Thoracic aorta (tissue), 2 donors: Measurements from ENCODE around the gene SERPINA4. TPM values are rescaled to one million over a fixed set of nuclear protein-coding genes. Genes with fewer than 3 reads are reported as not detected.

Experiments used
- ATAC-seq: fragments of 150-250 bp; one replicate; pipeline ENCODE4 v1.8.0; 2017; ENCODE audit warnings: low read depth; ENCODE audit not compliant: insufficient number of reproducible peaks, low FRiP score
- DNase-seq: peaks from one replicate; pipeline ENCODE4 v3.0.0-alpha.2; 2020; ENCODE audit warnings: low spot score
- H3K27ac ChIP-seq, 2 donors: fragments of 200-600 bp; sonication (generic); 1 replicate in 1 of 2; 2 replicates in 1 of 2; pipeline ENCODE4 v1.5.1; 2016; ENCODE audit warnings: mild to moderate bottlenecking in 2 of 2, moderate library complexity in 2 of 2
- H3K27me3 ChIP-seq: fragments of 200-600 bp; sonication (generic); replicated peaks from 2 replicates; pipeline ENCODE4 v1.6.0; 2016; ENCODE audit warnings: mild to moderate bottlenecking; ENCODE audit not compliant: insufficient read depth
- H3K36me3 ChIP-seq: fragments of 200-600 bp; sonication (generic); one replicate; pipeline ENCODE4 v1.5.1; 2016
- H3K4me1 ChIP-seq, 2 donors: fragments of 200-600 bp; sonication (generic); 1 replicate in 1 of 2; 2 replicates in 1 of 2; pipeline versions ENCODE4 v1.5.1 to v1.6.0; 2016; ENCODE audit warnings: low read depth in 2 of 2, mild to moderate bottlenecking in 1 of 2; ENCODE audit not compliant: control insufficient read depth in 1 of 2
- H3K4me3 ChIP-seq: fragments of 200-600 bp; sonication (generic); 2 replicates; pipeline ENCODE4 v1.5.1; 2016; ENCODE audit warnings: mild to moderate bottlenecking
- H3K9me3 ChIP-seq: fragments of 200-600 bp; sonication (generic); 2 replicates; pipeline ENCODE4 v1.5.1; 2016
- total RNA-seq, 2 donors: library from RNA; depleted of rRNA; stranded (reverse); fragments of >200 nt; gene quantifications; one replicate each; pipeline versions ENCODE4 v1.1.0 to v1.2.3, GENCODE V29; 2016
- TF ChIP-seq, protein P1 (sequence below): fragments of 200-600 bp; sonication (generic); IDR thresholded peaks from one replicate; pipeline ENCODE4 v1.5.1; 2019; ENCODE audit warnings: antibody characterized with exemption

The SERPINA4 gene
- total RNA-seq, 2 donors from 2014 or later, result not detected

DNA sequence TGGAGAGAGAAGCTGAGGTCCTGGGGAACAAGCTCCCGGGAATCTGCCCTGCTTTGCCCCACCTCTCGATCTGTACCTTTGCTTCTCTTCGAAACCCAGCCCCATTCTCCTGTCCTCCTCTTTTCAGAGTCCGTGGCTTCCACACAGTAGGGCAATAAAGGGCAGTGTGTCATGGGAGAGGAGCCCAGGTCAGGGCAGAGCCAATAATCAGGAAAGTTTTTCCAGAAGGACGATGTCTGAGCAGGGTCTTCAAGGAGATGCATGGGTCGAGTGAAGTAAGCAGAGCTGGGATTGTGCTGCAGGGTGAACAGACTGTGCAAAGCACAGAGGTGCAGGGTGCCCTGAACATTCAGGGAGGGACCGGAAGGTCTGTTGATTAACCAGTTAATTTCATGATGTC lies 22.1 kb upstream of the SERPINA4 start:
- Histone ChIP-seq H3K27me3 (no peaks in the 10 kb centered on the region), H3K4me1 (no peaks in the 10 kb centered on the region), H3K4me3 (no peak overlapping the region), H3K9me3 (no peaks in the 10 kb centered on the region), H3K27ac (no peak overlapping the region), H3K36me3 (no peaks in the 10 kb centered on the region)
- DNase-seq, result no peak
- no peak for ATAC-seq
- TF ChIP-seq, protein P1, sequence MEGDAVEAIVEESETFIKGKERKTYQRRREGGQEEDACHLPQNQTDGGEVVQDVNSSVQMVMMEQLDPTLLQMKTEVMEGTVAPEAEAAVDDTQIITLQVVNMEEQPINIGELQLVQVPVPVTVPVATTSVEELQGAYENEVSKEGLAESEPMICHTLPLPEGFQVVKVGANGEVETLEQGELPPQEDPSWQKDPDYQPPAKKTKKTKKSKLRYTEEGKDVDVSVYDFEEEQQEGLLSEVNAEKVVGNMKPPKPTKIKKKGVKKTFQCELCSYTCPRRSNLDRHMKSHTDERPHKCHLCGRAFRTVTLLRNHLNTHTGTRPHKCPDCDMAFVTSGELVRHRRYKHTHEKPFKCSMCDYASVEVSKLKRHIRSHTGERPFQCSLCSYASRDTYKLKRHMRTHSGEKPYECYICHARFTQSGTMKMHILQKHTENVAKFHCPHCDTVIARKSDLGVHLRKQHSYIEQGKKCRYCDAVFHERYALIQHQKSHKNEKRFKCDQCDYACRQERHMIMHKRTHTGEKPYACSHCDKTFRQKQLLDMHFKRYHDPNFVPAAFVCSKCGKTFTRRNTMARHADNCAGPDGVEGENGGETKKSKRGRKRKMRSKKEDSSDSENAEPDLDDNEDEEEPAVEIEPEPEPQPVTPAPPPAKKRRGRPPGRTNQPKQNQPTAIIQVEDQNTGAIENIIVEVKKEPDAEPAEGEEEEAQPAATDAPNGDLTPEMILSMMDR, result no peak

DNA sequence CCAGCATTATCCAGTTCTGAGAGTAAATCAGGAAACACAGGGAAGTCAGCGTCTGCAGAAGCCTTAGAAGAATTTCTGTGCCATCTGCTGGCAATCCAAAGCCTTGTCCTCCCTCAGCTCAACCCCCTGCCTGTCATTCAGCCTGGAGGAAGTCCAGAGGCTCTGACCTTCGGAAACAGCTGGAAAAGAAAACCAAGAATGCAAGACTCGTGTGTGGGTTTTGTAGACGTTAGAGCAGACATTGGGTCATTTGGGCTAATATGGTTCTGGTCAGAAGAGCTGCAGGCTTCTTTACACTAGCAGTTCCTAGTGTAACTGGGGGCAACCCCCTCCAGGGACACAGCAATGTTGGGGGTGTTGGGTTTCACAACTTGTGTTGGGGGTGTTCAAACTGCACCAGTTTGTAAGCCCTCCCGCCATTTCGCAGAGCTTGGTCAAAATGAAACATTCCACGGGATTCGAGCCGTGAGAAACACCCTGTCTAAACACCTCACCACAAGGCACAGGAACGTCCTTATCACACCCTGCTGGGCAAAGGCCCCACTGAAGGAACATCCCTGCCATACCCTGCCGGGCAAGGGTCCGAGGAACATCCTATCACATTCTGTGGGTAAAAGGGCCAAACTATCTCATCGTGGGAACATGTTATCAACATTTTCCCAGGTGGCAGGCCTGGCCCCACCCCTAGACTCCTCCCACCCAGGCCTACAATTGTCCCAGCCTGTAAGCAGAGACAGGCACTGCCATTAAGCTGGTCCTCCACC lies 21.0 kb upstream of the SERPINA4 start:
- Histone ChIP-seq H3K27ac (no peak overlapping the region), H3K4me1 (no peaks in the 10 kb centered on the region), H3K9me3 (no peaks in the 10 kb centered on the region), H3K4me3 (no peak overlapping the region), H3K36me3 (no peaks in the 10 kb centered on the region), H3K27me3 (no peaks in the 10 kb centered on the region)
- DNase-seq (no peak), ATAC-seq (no peak)
- TF ChIP-seq, protein P1, result no peak

DNA sequence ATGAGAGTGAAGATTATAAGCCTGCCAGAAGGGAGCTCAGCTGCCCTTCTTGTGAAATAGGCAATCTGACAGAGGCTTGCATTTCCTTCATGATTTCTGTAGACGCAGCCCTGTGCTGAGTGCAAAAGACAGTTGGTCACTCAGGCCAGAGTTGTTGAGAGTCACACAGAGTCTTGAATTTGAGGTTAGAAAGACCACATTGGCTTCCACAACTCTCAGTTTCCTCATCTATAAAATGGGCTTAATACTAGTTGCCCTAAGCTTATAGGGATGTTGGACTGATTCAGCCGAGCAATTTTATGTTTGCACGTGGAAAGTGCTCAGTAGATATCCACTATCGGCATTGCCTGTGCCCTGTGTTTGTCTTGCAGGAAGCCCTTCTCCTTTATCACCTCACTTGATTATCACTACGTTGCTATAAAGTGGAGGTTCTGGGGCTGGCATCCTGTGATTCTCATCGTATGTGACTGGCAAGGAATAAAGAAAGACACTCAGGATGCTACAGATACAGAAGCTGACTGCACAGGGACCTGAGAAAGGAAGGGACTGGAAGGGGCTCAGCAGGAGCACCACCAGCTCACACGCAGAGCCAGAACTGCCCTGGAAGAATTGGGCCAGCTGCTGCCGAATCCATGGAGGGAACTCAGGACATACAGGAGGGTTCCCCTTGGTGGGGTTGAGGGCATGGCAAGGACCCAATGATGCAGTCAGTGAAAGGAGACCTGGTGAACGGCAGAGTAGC lies 19.8 kb upstream of the SERPINA4 start:
- TF ChIP-seq, protein P1, result no peak
- Histone ChIP-seq H3K4me1 (no peaks in the 10 kb centered on the region), H3K4me3 (no peak overlapping the region), H3K9me3 (peaks cover 2% of the 10 kb centered on the region), H3K36me3 (no peaks in the 10 kb centered on the region), H3K27ac (no peak overlapping the region), H3K27me3 (no peaks in the 10 kb centered on the region)
- ATAC-seq (no peak), DNase-seq (no peak)

DNA sequence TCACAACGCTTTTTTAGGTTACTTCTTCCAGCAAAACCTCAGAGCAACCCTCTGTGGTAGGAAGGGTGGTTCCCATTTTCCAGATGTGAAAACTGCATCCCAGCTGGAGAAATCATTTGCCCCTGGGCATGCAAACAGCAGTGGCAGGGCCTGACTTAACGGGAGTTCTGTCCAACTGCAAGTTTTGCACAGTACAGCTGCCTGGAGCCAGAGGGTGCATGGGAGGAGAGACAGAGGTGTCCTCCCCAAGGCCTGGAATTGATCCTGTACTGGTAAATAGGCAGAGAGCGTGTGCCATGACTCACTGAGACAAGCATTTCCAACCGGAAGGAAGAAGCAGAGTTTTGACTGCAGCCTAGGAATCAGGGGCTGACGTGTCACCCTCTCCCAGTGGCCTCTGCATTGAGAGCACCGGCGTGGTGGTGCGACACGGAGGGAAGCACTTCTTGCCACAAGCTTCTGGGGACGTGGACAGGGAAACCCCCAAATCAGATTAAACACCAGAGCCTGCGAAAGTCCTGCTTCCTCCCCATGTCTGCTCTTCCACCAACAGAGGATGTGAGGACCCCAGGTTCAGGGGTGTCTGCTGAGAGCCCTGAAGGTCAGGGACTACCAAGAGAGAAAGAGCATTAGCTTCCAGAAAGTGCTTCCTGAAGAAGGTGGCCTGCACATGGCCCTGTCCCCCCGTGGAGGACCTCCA lies 19.0 kb upstream of the SERPINA4 start:
- Histone ChIP-seq H3K27me3 (no peaks in the 10 kb centered on the region), H3K4me3 (no peak overlapping the region), H3K36me3 (no peaks in the 10 kb centered on the region), H3K27ac (no peak overlapping the region), H3K4me1 (no peaks in the 10 kb centered on the region), H3K9me3 (peaks cover 4% of the 10 kb centered on the region)
- DNase-seq, result no peak
- TF ChIP-seq, protein P1, result no peak
- ATAC-seq, result no peak
